HG03097 (cell line): ENCODE results near the gene DUSP23.

Experiments
- ATAC-seq: cut with Tn5 transposase; IDR thresholded peaks from one replicate; pipeline ENCODE4 v1.9.1; 2021; ENCODE audit not compliant: unreplicated experiment, low FRiP score

DUSP23 gene

DNA sequence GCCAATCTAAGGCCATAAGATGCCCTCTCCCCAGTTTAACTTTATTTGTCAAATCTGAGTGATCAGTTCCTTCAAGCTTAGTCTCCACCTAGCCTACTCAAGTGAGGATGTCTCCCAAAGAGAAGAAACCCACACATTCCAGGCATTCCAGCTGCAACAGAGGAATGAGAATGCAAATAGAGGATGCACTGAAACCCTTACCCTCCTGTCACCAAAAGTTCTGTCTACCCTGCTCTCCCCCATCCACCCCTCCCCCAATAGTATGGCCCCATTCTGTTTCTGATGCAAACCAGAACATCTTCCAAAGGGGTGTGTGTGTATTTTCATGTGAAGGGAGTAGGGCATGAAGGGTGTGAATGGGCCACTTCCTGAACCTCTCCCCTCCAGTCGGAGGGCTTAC is 3.0 kb downstream of the DUSP23 start:
- ATAC-seq = no peak

DNA sequence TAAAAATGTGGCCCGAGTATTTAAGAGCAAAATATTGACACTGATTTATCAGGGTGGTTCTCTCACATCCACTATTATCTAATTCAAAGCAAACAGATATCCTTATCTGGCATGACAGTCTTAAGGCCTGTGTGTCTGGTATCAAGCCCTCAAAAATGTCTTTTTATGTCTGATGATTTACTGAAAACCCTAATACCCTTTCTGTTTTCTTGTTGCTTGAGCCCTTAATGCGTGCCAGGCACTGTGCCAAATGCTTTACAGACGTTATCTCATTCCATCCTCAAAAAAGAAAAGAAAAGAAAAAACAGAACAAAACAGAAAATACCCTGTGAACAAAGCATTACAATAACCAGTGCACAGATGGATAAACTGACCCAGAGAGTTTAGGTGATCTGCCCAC is 5.7 kb downstream of the DUSP23 start:
- no peak for ATAC-seq

DNA sequence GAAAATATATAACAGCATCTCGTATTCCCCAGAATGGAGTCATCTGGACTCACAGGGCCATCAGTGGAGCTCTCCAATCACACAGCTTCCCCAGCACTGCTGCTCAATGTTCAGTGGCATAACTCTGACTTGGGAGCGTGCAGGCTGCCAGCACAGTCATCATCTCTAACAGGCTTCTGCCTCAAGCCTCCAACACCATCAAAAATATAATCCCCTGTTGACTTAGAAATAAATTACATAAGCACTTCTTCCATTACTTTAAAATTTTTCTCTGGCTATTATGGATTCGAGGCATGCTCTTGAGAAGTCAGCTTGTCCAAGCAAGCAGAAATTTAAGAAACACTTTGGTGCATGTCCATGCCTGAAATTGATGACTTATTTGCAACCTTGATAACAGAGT is 6.2 kb downstream of the DUSP23 start:
- no peak for ATAC-seq

GRCh38 chr1:159790237-159790917 is 9.6 kb downstream of the DUSP23 start:
- no peak for ATAC-seq

DNA sequence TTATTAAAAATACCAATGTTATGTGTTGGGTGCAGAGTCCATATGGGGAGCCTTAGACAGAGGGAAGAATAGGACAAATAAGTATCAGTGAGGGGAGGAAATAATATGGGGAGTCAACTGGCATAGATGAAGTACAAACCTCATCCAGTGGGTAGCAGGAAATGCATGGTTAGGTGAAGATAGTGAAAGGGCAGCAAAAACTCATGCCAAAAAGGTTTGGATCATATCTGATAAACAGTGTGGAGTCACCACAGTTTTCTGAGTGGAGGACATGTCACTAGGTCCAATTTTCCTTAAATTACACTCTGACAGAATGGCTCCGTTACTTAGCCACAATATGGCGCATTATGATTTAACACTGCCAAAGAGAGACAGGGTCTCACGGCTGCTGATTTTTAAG is 10.3 kb downstream of the DUSP23 start:
- no peak for ATAC-seq

DNA sequence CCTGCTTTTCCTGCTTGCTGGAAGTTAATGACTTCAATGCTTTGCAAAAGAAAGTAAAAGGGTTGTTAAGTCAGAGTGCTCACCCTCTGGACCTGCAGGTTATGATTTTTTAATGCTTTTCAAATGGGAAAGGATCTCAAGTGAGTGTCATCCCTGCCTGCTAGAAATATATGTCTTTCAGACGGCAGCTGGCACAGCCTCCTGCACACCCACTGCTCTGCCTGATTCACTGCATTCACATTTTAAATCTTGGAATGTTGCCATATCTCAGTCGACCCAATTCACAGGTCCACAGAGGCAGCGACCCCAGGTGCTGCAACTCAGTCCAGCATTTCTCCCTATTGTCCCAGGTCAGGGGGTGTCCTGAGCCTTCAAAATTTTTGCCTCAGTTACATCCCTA is 10.7 kb downstream of the DUSP23 start:
- ATAC-seq = no peak

DNA sequence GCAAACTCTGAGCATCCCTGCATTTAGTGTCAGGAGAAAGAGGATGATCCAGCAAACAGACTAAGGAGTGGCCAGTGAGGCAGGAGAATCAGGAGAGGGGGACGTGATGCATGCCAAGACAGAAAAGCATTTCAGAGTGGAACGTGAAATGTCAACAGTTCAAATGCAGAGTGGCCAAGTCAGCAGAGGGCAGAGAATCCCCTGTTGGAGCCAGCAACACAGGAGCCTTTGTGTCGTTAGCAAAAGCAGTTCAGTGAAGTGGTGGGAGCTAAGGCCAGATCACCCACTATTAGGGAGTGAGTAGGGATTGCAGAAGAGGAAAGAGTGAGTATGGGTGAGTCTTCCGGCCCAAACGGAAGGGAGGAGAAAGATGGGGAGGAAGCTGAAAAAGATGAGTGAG is 14.8 kb downstream of the DUSP23 start:
- no peak for ATAC-seq

DNA sequence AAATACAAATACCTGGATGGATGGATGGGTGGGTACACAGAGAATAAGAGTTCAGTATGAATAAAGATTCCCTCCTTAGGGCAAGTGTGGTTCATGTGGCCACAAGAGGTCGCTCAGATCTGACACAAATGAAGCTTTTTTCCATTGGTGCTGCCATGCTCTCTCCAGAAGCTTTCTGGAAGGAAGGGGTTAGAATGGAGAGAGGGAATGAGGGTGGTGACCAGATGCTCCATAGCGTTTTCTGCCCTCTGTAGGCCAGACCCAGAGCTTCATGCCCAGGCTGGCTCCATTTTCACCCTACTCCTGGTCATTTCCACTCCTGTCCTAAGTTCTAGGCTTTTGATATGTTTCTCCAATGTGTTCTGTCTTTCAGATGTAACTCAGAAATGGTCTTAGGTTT is 18.1 kb downstream of the DUSP23 start:
- no peak for ATAC-seq

DNA sequence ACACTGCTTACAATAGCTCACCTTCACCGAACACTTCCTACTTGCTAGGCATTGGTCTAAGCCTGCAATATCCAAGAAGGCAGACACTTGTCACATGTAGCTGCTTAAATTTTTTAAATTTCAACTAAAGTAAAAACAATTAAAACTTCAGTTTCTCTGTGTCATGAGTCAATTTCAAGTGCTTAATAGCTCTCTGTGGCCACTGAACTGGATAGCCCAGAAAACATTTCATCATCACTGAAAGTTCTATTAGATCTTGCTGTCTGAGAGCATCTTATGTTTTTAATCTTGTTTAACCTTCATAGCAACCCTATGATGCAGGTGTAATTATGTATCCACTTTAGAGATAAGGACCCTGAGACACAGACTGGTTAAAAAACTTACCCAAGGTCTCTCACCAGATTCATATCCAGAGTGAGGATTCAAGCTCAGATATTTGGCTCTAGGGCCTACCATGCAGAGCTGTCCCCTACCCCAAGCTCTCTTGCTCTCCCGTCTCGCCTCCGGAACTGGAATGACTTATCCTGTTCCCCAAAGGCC is 18.8 kb downstream of the DUSP23 start:
- no peak for ATAC-seq

GRCh38 chr1:159800177-159800930 is 19.6 kb downstream of the DUSP23 start:
- no peak for ATAC-seq

DNA sequence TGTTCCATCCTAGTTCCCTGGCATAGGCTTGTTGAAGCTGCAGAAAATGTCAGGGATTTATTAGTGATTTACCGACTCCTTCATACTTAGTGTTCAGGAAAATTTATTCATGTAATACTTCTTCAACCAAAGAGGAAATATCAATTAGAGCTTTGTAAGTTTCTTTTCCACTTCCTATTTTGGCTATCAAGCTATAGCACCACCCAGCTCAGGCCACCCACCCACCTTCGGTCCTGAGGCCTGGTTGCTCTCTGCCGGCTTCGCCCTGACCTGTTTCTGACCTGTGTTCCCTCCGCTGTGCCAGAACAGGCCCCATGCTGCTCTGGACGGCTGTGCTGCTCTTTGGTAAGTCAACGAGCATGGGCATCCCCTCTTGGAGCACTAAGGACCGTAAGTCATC is 21.3 kb downstream of the DUSP23 start, which contains the start of gene FCRL6:
Gene FCRL6 (plus strand): TSS at position 250 of the 400 bp plus-strand sequence. CDS start 65 bp downstream, at position 315.
- no peak for ATAC-seq

DNA sequence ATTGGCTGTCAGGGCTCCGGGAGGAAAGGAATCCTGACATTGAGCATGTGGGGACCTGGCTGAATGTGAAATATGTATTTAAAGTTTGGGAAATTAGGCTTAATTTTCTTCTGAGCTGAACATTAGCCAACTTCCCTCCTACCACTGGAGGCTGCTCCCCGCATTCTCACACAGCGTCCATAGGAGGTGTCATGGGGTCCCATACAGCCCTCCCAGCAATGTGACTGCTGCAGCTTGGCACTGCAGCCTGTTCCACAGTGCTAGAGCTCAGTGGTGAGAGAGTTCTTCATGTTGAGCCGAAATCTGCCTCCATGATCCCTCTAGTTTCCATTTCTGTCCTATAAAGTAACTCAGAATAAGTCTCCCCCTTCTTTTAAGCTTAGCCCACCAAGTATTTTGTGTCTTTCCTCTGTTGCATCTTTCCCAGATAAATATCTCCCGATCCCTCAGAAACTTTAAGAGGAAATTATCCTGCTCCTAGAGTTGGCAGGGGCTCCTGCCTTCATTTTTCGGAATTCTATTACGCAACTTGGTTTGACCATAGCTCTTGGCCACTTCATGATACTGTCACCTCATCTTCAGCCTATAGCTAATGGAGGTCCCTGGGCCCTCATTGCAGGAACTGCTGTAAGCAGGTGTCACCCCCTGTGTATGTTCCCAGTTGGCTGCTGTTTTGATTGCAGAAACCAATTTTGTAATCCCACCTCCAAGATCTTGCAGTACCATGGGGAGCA is 23.4 kb downstream of the DUSP23 start:
- no peak for ATAC-seq

GRCh38 chr1:159804924-159805323 is 24.2 kb downstream of the DUSP23 start:
- ATAC-seq = no peak

GRCh38 chr1:159815926-159816325 is 35.2 kb downstream of the DUSP23 start:
- no peak for ATAC-seq

DNA sequence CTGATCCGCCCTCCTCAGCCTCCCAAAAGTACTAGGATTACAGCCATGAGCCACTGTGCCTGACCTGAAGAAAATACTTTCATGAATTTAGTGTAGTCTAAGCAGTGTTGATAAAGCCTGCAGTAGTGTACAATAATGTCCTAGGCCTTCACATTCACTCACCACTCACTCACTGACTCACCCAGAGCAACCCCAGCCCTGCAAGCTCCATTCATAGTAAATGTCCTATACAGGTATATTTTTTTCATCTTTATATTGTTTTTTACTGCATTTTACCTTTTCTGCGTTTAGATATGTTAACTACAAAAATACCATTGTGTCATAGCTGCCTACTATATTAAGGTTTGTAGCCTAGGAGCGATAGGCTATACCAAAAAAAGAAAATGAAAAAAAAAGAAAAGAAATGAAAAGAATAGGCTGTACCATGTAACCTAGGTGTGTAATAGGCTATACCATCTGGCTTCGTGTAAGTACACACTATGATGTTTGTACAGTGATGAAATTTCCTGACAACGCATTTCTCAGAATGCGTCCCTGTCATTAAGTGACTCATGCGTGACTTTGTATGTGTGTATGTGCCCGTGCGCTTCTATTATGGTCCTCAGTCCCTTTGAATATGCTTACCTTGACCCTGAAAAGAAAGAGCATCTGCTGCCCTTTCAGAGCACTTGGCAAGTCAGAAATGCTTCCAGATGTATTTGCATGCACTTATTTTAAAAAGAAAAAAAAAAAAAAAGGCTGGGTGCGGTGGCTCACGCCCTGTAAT is 36.7 kb downstream of the DUSP23 start:
- ATAC-seq = no peak

DNA sequence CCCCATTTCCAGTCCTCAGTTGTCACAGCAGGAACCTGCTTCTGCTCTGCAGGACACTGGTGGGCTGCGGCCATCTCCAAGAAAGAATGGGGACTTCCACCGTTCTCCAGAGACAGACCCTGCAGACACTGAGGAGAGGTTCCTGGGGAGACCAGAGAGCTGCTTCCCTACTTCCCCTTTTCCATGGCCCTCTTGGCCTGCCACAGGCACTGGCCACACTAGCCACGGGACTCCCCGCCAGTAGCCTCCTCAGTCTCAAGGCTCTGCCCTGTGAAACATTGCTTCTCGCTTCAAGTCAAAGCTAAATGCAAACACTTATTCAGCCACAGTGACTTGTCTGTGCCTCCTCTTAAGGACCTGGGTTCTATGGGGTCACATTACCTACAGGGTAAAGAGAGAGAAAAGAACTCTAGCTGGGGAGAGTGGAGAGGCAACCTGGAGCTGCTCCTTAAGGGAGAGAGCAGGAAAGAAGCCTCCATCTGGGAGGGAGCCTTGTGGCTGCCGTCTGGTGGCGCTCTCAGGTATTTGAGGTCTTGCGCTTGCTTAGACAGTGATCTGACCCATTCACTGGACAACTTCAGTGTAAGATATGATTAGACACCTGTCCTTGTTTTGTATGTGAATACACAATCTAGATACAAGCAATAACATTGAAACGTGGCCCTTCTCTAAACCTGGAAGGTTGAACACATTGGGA is 40.6 kb downstream of the DUSP23 start:
- no peak for ATAC-seq

GRCh38 chr1:159823406-159823805 is 42.6 kb downstream of the DUSP23 start:
- ATAC-seq = no peak

- no peak for ATAC-seq
Measured at GRCh38 chr1:159825564-159825963, 44.8 kb downstream of the DUSP23 start.

DNA sequence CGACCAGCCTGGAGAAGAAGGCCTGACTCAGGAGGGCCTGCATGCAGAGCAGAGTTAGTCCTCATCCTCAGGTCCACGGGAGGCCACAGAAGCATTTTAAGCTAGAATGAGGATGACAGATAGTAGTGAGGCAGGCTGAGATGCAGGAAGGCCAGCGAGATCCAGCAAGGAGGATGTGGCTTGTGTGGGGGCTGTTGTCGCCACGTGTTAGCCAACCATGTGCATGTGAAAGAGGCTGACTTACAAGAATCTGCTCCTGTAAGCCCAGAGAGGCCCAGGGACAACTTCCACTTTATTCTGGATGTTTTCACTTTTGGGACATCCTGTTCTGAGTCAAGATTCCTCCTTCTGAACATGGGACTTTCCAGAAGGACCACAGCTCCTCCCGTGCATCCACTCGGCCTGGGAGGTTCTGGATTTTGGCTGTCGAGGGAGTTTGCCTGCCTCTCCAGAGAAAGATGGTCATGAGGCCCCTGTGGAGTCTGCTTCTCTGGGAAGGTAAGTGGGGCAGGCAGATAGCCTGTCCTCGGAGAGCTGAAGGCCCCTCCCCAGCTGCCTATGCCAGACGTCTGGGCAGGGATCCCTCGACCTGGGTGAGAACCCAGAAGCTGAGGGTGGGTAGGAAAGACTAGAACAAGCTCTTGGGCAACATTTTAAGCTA is 45.8 kb downstream of the DUSP23 start, which contains the start of gene SLAMF8:
Gene SLAMF8 (plus strand): TSS at position 433 of the 661 bp plus-strand sequence. CDS start 26 bp downstream, at position 459.
- no peak for ATAC-seq
